ENCODE results near the gene NCOR1. TPM values are rescaled to one million over a fixed set of nuclear protein-coding genes. Genes with fewer than 3 reads are reported as not detected.
"Not testable (repeated sequence)": the region's sequence is repeated elsewhere in the genome, so short reads cannot be mapped to it uniquely, and the experiment has no call there.

Gene NCOR1
- total and polyA plus RNA-seq, 2 donors: 51.5 to 62.2 TPM

DNA sequence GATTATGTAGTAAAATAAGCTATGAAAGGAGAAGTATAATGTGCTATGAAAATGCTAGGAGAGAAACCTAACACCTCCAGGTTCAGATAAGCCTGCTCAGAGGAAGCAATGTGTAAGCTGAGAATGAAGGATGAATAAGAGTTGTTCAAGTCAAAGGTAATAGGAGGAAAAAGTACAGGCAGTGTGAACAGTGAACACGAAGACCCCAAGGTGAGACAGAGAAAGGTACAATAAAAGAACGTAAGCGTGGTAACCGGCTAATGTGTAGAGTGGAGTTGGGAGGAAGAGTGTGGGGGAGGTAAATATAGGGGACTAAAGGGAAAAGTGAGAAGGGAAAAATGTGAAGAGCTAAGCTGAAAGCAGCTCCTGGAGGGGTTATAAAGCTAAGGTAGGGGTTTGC, 141.5 kb downstream of the NCOR1 start:
- no peak for DNase-seq (ENCODE audit: low read depth in 6 of 9, low spot score in 9 of 9)
- no peaks in the 10 kb centered on the region for H3K4me1 ChIP-seq (ENCODE audit: control insufficient read depth in 2 of 2, insufficient read depth in 2 of 2, low read length in 2 of 2)
- H3K36me3 ChIP-seq (ENCODE audit: control insufficient read depth in 2 of 2, insufficient read depth in 2 of 2, low read length in 1 of 2): peaks cover 48 to 70% of the 10 kb centered on the region in 2 donors
- H3K4me3 ChIP-seq (ENCODE audit: low read length in 2 of 2): no peak overlapping the region
- no peak overlapping the region for H3K27ac ChIP-seq (ENCODE audit: low read depth in 1 of 2, low read length in 1 of 2)
- no peaks in the 10 kb centered on the region for H3K9me3 ChIP-seq (ENCODE audit: control insufficient read depth in 2 of 2, insufficient read depth in 1 of 2, low read length in 1 of 2)
- no peaks in the 10 kb centered on the region for H3K27me3 ChIP-seq (ENCODE audit: control insufficient read depth in 2 of 2, insufficient read depth in 1 of 2, low read length in 1 of 2)
- 96% methylated on average over 4 of the region's 4 CpGs for WGBS

DNA sequence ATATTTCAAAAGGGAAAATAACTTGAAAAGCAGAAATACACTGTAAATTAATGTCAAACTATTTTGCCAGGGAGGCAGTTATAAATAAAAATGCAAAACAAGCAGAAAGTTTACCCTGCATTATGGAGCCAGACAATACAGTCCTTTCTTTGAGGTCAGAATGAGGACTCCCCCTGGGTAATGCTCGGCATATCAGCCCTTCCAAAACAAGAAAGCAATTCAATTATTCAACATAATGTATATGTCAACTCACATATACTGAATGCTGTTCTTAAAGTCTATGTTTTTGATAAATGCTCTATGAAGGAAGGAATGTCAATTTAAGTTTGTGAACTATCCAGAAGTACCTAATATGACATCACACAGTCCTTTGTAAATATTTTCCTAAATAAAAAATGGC, 143.3 kb downstream of the NCOR1 start:
- WGBS: 98% methylated on average over 1 of the region's 1 CpG
- Histone ChIP-seq H3K36me3 (ENCODE audit: control insufficient read depth in 2 of 2, insufficient read depth in 2 of 2, low read length in 1 of 2) (peaks cover 45 to 65% of the 10 kb centered on the region in 2 donors), H3K27ac (ENCODE audit: low read depth in 1 of 2, low read length in 1 of 2) (no peak overlapping the region), H3K27me3 (ENCODE audit: control insufficient read depth in 2 of 2, insufficient read depth in 1 of 2, low read length in 1 of 2) (no peaks in the 10 kb centered on the region), H3K4me1 (ENCODE audit: control insufficient read depth in 2 of 2, insufficient read depth in 2 of 2, low read length in 2 of 2) (no peaks in the 10 kb centered on the region), H3K4me3 (ENCODE audit: low read length in 2 of 2) (no peak overlapping the region), H3K9me3 (ENCODE audit: control insufficient read depth in 2 of 2, insufficient read depth in 1 of 2, low read length in 1 of 2) (no peaks in the 10 kb centered on the region)
- no peak for DNase-seq (ENCODE audit: low read depth in 6 of 9, low spot score in 9 of 9)

DNA sequence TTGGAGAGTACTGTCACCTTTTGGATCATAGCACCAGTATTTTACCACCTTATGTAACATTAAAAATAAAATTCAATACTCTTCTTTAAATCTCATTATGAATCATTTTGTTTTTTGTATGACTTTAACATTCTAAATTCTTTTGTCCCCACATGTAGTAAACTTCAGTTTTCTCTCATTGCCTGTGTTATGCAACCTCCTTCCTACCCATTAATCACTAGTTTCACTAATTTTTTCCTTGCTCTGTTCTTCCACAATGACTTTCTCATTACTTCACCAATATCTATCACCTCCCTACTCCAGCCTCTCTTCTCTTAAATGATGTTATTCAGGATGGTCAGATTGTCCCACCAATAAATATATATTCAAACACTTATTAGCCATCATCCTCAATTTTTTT, 147.0 kb downstream of the NCOR1 start:
- DNase-seq (ENCODE audit: low read depth in 6 of 9, low spot score in 9 of 9): no peak
- Histone ChIP-seq H3K27me3 (ENCODE audit: control insufficient read depth in 2 of 2, insufficient read depth in 1 of 2, low read length in 1 of 2) (no peaks in the 10 kb centered on the region), H3K4me3 (ENCODE audit: low read length in 2 of 2) (no peak overlapping the region), H3K4me1 (ENCODE audit: control insufficient read depth in 2 of 2, insufficient read depth in 2 of 2, low read length in 2 of 2) (no peaks in the 10 kb centered on the region), H3K9me3 (ENCODE audit: control insufficient read depth in 2 of 2, insufficient read depth in 1 of 2, low read length in 1 of 2) (no peaks in the 10 kb centered on the region), H3K36me3 (ENCODE audit: control insufficient read depth in 2 of 2, insufficient read depth in 2 of 2, low read length in 1 of 2) (peaks cover 46 to 68% of the 10 kb centered on the region in 2 donors), H3K27ac (ENCODE audit: low read depth in 1 of 2, low read length in 1 of 2) (no peak overlapping the region)

GRCh38 chr17:16066125-16066524, 149.2 kb downstream of the NCOR1 start:
- WGBS: 99% methylated on average over 4 of the region's 4 CpGs
- H3K27me3 ChIP-seq (ENCODE audit: control insufficient read depth in 2 of 2, insufficient read depth in 1 of 2, low read length in 1 of 2): no peaks in the 10 kb centered on the region
- DNase-seq (ENCODE audit: low read depth in 6 of 9, low spot score in 9 of 9): no peak
- H3K4me3 ChIP-seq (ENCODE audit: low read length in 2 of 2): no peak overlapping the region
- no peaks in the 10 kb centered on the region for H3K4me1 ChIP-seq (ENCODE audit: control insufficient read depth in 2 of 2, insufficient read depth in 2 of 2, low read length in 2 of 2)
- no peak overlapping the region for H3K27ac ChIP-seq (ENCODE audit: low read depth in 1 of 2, low read length in 1 of 2)
- no peaks in the 10 kb centered on the region for H3K9me3 ChIP-seq (ENCODE audit: control insufficient read depth in 2 of 2, insufficient read depth in 1 of 2, low read length in 1 of 2)
- H3K36me3 ChIP-seq (ENCODE audit: control insufficient read depth in 2 of 2, insufficient read depth in 2 of 2, low read length in 1 of 2): peaks cover 62 to 83% of the 10 kb centered on the region in 2 donors

DNA sequence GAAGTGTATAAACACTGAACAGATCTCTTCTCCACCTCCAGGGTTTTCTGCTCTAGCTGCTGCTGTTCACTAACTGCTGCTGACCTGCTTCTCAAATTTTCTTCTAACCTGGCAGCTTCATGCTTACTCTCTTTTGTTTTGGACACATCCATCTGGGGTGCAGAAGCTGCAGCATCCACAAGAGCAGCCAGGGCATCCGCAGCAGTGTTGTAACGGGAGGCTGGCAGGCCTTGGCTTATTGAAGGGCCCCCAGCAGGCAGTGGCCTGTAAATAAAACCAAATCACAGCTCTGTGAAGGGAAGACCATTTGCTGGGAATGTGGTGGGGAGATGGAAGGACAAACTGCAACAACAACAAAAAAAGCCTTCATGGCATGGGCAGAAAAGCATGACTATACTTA, 153.7 kb downstream of the NCOR1 start:
- no peak for DNase-seq (ENCODE audit: low read depth in 6 of 9, low spot score in 9 of 9)
- peaks cover 57 to 88% of the 10 kb centered on the region in 2 donors for H3K36me3 ChIP-seq (ENCODE audit: control insufficient read depth in 2 of 2, insufficient read depth in 2 of 2, low read length in 1 of 2)
- H3K9me3 ChIP-seq (ENCODE audit: control insufficient read depth in 2 of 2, insufficient read depth in 1 of 2, low read length in 1 of 2): no peaks in the 10 kb centered on the region
- WGBS: 98% methylated on average over 2 of the region's 2 CpGs
- no peak overlapping the region for H3K4me3 ChIP-seq (ENCODE audit: low read length in 2 of 2)
- H3K4me1 ChIP-seq (ENCODE audit: control insufficient read depth in 2 of 2, insufficient read depth in 2 of 2, low read length in 2 of 2): no peaks in the 10 kb centered on the region
- H3K27me3 ChIP-seq (ENCODE audit: control insufficient read depth in 2 of 2, insufficient read depth in 1 of 2, low read length in 1 of 2): no peaks in the 10 kb centered on the region
- H3K27ac ChIP-seq (ENCODE audit: low read depth in 1 of 2, low read length in 1 of 2): no peak overlapping the region

DNA sequence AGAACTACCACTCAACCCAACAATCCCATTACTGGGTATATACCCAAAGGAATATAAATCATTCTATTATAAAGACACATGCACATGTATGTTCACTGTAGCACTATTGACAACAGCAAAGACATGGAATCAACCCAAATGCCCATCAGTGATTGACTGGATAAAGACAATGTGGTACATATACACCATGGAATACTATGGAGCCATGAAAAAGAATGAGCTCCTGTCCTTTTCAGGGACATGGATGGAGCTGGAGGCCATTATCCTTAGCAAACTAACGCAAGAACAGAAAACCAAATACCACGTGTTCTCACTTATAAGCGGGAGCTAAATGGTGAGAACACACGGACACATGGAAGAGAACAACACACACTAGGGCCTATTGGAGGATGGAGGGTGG, 160.2 kb downstream of the NCOR1 start:
- H3K9me3 ChIP-seq (ENCODE audit: control insufficient read depth in 2 of 2, insufficient read depth in 1 of 2, low read length in 1 of 2); DNase-seq (ENCODE audit: low read depth in 6 of 9, low spot score in 9 of 9); H3K4me3 ChIP-seq (ENCODE audit: low read length in 2 of 2); H3K27ac ChIP-seq (ENCODE audit: low read depth in 1 of 2, low read length in 1 of 2); H3K27me3 ChIP-seq (ENCODE audit: control insufficient read depth in 2 of 2, insufficient read depth in 1 of 2, low read length in 1 of 2); H3K4me1 ChIP-seq (ENCODE audit: control insufficient read depth in 2 of 2, insufficient read depth in 2 of 2, low read length in 2 of 2): not testable (repeated sequence)
- 85% methylated on average over 4 of the region's 4 CpGs for WGBS
- H3K36me3 ChIP-seq (ENCODE audit: control insufficient read depth in 2 of 2, insufficient read depth in 2 of 2, low read length in 1 of 2): peaks cover 41 to 58% of the 10 kb centered on the region in 2 donors

DNA sequence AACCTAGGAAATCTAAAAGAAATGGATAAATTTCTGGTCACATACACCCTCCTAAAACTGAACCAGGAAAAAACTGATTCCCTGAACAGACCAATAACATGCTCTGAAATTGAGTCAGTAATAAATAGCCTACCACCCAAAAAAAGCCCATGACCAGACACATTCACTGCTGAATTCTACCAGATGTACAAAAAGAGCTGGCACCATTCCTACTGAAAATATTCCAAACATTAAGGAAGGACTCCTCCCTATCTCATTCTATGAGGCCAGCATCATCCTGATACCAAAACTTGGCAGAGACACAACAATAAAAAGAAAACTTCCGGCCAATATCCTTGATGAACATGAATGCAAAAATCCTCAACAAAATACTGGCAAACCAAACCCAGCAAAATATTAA, 162.8 kb downstream of the NCOR1 start:
- peaks cover 39 to 54% of the 10 kb centered on the region in 2 donors for H3K36me3 ChIP-seq (ENCODE audit: control insufficient read depth in 2 of 2, insufficient read depth in 2 of 2, low read length in 1 of 2)
- DNase-seq (ENCODE audit: low read depth in 6 of 9, low spot score in 9 of 9): no peak
- H3K27me3 ChIP-seq (ENCODE audit: control insufficient read depth in 2 of 2, insufficient read depth in 1 of 2, low read length in 1 of 2): no peaks in the 10 kb centered on the region
- H3K27ac ChIP-seq (ENCODE audit: low read depth in 1 of 2, low read length in 1 of 2): no peak overlapping the region
- no peaks in the 10 kb centered on the region for H3K9me3 ChIP-seq (ENCODE audit: control insufficient read depth in 2 of 2, insufficient read depth in 1 of 2, low read length in 1 of 2)
- no peaks in the 10 kb centered on the region for H3K4me1 ChIP-seq (ENCODE audit: control insufficient read depth in 2 of 2, insufficient read depth in 2 of 2, low read length in 2 of 2)
- 100% methylated on average over 1 of the region's 1 CpG for WGBS
- no peak overlapping the region for H3K4me3 ChIP-seq (ENCODE audit: low read length in 2 of 2)

DNA sequence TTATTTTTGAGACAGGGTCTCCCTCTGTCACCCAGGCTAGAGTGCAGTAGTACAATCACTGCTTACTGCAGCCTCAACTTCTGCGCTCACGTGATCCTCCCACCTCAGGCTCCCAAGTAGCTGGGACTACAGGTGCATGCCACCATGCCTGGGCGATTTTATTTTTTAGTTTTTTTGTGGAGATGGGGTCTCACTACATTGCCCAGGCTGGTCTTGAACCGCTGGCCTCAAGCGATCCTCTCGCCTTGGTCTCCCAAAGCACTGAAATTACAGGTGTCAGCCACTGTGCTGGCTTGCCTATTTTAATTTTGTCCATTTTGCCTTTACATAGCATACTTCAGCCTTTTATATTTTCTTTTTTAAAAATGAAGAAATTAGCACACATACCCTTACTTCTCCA, 164.5 kb downstream of the NCOR1 start:
- H3K27me3 ChIP-seq (ENCODE audit: control insufficient read depth in 2 of 2, insufficient read depth in 1 of 2, low read length in 1 of 2): no peaks in the 10 kb centered on the region
- H3K9me3 ChIP-seq (ENCODE audit: control insufficient read depth in 2 of 2, insufficient read depth in 1 of 2, low read length in 1 of 2): no peaks in the 10 kb centered on the region
- H3K27ac ChIP-seq (ENCODE audit: low read depth in 1 of 2, low read length in 1 of 2): no peak overlapping the region
- H3K4me3 ChIP-seq (ENCODE audit: low read length in 2 of 2): no peak overlapping the region
- H3K36me3 ChIP-seq (ENCODE audit: control insufficient read depth in 2 of 2, insufficient read depth in 2 of 2, low read length in 1 of 2): peaks cover 40 to 54% of the 10 kb centered on the region in 2 donors
- DNase-seq (ENCODE audit: low read depth in 6 of 9, low spot score in 9 of 9): no peak
- H3K4me1 ChIP-seq (ENCODE audit: control insufficient read depth in 2 of 2, insufficient read depth in 2 of 2, low read length in 2 of 2): no peaks in the 10 kb centered on the region
- 99% methylated on average over 6 of the region's 6 CpGs for WGBS

- H3K4me1 ChIP-seq (ENCODE audit: control insufficient read depth in 2 of 2, insufficient read depth in 2 of 2, low read length in 2 of 2): no peaks in the 10 kb centered on the region
- peaks cover 44 to 58% of the 10 kb centered on the region in 2 donors for H3K36me3 ChIP-seq (ENCODE audit: control insufficient read depth in 2 of 2, insufficient read depth in 2 of 2, low read length in 1 of 2)
- peak overlapping the region; percentile 2 to 77 for H3K27ac ChIP-seq (ENCODE audit: low read depth in 1 of 2, low read length in 1 of 2)
- no peaks in the 10 kb centered on the region for H3K9me3 ChIP-seq (ENCODE audit: control insufficient read depth in 2 of 2, insufficient read depth in 1 of 2, low read length in 1 of 2)
- no peak overlapping the region for H3K4me3 ChIP-seq (ENCODE audit: low read length in 2 of 2)
- no peaks in the 10 kb centered on the region for H3K27me3 ChIP-seq (ENCODE audit: control insufficient read depth in 2 of 2, insufficient read depth in 1 of 2, low read length in 1 of 2)
- DNase-seq (ENCODE audit: low read depth in 6 of 9, low spot score in 9 of 9): peak in 2 of 9 donors; percentile 2 to 22
- WGBS: 94% methylated on average over 14 of the region's 14 CpGs
Observed at GRCh38 chr17:16048811-16049449, 166.4 kb downstream of the NCOR1 start.
